DOHH2 (cell line): Measurements from ENCODE around the gene TMCC1.
A peak's percentile ranks its signal among the peaks of the same experiment; 100 is the strongest.

ENCODE experiments used
- CTCF ChIP-seq: fragments of 200-600 bp; sonication (generic); IDR thresholded peaks from one replicate; pipeline ENCODE4 v1.5.1; 2014; ENCODE audit warnings: antibody characterized with exemption, mild to moderate bottlenecking, low read depth, low read length; ENCODE audit not compliant: poor library complexity, severe bottlenecking
- EZH2phosphoT487 ChIP-seq: fragments of 200-600 bp; sonication (generic); IDR thresholded peaks from 2 replicates; pipeline ENCODE4 v1.6.1; 2017; ENCODE audit warnings: borderline replicate concordance, mild to moderate bottlenecking, antibody characterized with exemption, low read length, moderate library complexity, mixed read lengths

DNA sequence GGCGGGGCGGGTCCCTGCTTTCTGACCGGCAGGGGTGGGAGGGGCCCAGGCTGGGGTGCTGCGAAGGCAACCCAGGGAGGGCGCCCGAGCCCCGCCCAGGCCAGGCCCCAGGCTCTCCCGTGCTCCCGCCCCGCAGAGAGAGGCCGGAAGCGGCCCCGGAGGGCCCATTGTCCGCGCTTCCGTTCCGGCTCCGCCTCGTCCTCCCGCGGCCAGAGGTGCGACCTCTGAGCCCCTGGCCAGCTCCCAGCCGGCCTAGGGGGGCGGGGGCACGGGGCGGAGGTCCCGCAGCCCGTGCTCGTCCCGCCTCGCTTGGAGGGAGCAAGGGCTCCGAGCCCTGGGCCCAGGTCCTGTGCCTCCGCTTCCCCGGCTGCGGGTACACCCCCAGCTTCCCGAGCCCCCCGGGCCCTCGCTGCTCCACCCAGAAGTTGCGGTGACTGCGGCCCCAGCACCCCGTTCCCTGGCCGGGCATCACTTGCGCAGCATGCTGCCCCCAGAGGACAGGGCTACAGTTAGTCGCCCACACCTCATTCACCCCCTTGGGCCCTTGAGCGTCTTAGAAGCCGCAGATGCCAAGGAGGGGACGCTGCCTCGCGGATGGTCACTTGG lies 266.7 kb downstream of the TMCC1 start:
- peak; percentile 31 for TF ChIP-seq CTCF
- TF ChIP-seq EZH2phosphoT487: no peak
